ENCODE results near the gene PKD2L1. TPM values are rescaled to one million over a fixed set of nuclear protein-coding genes. Genes with fewer than 3 reads are reported as not detected.

Gene PKD2L1
- total and polyA plus RNA-seq, 9 of the 15 experiments (the other 6 are each of a cell fraction or from before 2014, with no cell fraction given), result not detected

DNA sequence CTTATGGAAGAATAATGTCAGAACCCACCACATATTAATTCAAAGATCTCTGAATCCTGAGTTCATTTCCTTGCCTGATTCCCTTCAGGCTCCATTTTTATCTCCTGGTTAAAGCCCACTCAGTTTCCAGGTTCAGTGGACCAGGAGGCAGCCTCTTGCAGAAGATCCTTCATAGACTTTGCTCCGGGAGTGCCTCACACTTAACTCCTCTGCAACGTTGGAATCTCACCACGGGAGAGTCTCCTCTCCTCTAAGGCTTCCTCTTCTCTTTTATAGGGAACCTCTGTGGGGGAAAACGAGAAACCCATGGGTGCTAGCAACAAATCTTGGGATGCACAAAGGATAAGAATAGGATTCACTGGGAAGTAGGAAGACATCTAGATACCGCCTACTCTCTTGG lies 41.8 kb downstream of the PKD2L1 start:
- FAIRE-seq, result no peak
- peaks cover 15 to 17% of the 10 kb centered on the region in 2 experiments; a peak in 4 of 5 replicates for H3K4me1 ChIP-seq (replicated peaks in 1 of 2; ENCODE audit: control insufficient read depth in 2 of 2, insufficient read depth in 2 of 2, low read length in 2 of 2)
- H3K4me2 ChIP-seq (ENCODE audit: insufficient read depth, low read length), result no peak overlapping the region
- intact Hi-C loops (cut with micrococcal nuclease), result no loop called here
- ChIA-PET CTCF (ENCODE audit: low intra/inter-chr PET ratio) (no interaction called here), POLR2A (interaction anchor here (0.9 kb wide), 1 partner anchor 14 kb away, joined by 3 read pairs; no protein-coding TSS in a partner anchor)
- no peaks in the 10 kb centered on the region for H4K20me1 ChIP-seq (replicated peaks; ENCODE audit: control insufficient read depth, insufficient read depth, low read length)
- H3K9ac ChIP-seq (ENCODE audit: insufficient read depth in 1 of 2, low read depth in 2 of 2, low read length in 2 of 2), result no peak overlapping the region
- no peak overlapping the region for H3K27ac ChIP-seq (ENCODE audit: extremely low read depth, low read depth, low read length)
- no peaks in the 10 kb centered on the region; a peak in 1 of 5 replicates for H3K27me3 ChIP-seq (ENCODE audit: control insufficient read depth in 2 of 2, insufficient read depth in 2 of 2, low read length in 2 of 2)
- H3K36me3 ChIP-seq (ENCODE audit: control insufficient read depth, insufficient read depth, low read length), result peaks cover 2% of the 10 kb centered on the region; the same call in 1 of the 3 replicates
- H3K9me1 ChIP-seq (ENCODE audit: control insufficient read depth, insufficient read depth, low read length), result no peaks in the 10 kb centered on the region
- H3K79me2 ChIP-seq (ENCODE audit: control insufficient read depth, insufficient read depth, low read length), result peaks cover 27% of the 10 kb centered on the region
- H3K4me3 ChIP-seq, result no peak overlapping the region
- 61% methylated on average over 5 of the region's 5 CpGs for WGBS (ENCODE audit: insufficient coverage, low coverage, missing lambda C conversion rate)
- no peaks in the 10 kb centered on the region for H3K9me3 ChIP-seq (replicated peaks; ENCODE audit: control insufficient read depth, insufficient read depth, low read depth, low read length)
- no peak for ATAC-seq
- no TSS peak for BruUV-seq (replicated peaks)
- in situ Hi-C loops (cut with MboI), result no loop called here
- H2AFZ ChIP-seq (ENCODE audit: low read depth, low read length), result no peak overlapping the region
- no peak for DNase-seq (ENCODE audit: extremely low read depth in 1 of 4, low spot score in 3 of 4)
- TF ChIP-seq MAFF (IDR thresholded peaks at IDR 0.05; ENCODE audit: low read length), result no peak
- TF ChIP-seq ZC3H4 (CRISPR knock-in tag; IDR thresholded peaks at IDR 0.05; ENCODE audit: borderline replicate concordance), result no peak
- TF ChIP-seq TBP (optimal IDR thresholded peaks at IDR 0.05; ENCODE audit: low read depth, low read length), result no peak
- no peak for TF ChIP-seq SIRT6 (IDR thresholded peaks at IDR 0.05; ENCODE audit: low read depth, low read length)
- no peak for TF ChIP-seq ETV6 (IDR thresholded peaks at IDR 0.05; ENCODE audit: borderline replicate concordance in 1 of 2, low read depth in 2 of 2, low read length in 1 of 2)
- no peak for TF ChIP-seq ETV6 (CRISPR knock-in tag; IDR thresholded peaks at IDR 0.05; ENCODE audit: borderline replicate concordance)
- TF ChIP-seq ZNF41 (CRISPR knock-in tag; conservative IDR thresholded peaks at IDR 0.05), result no peak
- TF ChIP-seq, protein P1, sequence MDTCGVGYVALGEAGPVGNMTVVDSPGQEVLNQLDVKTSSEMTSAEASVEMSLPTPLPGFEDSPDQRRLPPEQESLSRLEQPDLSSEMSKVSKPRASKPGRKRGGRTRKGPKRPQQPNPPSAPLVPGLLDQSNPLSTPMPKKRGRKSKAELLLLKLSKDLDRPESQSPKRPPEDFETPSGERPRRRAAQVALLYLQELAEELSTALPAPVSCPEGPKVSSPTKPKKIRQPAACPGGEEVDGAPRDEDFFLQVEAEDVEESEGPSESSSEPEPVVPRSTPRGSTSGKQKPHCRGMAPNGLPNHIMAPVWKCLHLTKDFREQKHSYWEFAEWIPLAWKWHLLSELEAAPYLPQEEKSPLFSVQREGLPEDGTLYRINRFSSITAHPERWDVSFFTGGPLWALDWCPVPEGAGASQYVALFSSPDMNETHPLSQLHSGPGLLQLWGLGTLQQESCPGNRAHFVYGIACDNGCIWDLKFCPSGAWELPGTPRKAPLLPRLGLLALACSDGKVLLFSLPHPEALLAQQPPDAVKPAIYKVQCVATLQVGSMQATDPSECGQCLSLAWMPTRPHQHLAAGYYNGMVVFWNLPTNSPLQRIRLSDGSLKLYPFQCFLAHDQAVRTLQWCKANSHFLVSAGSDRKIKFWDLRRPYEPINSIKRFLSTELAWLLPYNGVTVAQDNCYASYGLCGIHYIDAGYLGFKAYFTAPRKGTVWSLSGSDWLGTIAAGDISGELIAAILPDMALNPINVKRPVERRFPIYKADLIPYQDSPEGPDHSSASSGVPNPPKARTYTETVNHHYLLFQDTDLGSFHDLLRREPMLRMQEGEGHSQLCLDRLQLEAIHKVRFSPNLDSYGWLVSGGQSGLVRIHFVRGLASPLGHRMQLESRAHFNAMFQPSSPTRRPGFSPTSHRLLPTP (IDR thresholded peaks at IDR 0.05; ENCODE audit: borderline replicate concordance, extremely low read depth, insufficient read length), result no peak
- TF ChIP-seq, protein P2, sequence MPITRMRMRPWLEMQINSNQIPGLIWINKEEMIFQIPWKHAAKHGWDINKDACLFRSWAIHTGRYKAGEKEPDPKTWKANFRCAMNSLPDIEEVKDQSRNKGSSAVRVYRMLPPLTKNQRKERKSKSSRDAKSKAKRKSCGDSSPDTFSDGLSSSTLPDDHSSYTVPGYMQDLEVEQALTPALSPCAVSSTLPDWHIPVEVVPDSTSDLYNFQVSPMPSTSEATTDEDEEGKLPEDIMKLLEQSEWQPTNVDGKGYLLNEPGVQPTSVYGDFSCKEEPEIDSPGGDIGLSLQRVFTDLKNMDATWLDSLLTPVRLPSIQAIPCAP (CRISPR knock-in tag; IDR thresholded peaks at IDR 0.05; ENCODE audit: borderline replicate concordance), result no peak
- no peak for TF ChIP-seq ZNF551 (CRISPR knock-in tag; IDR thresholded peaks at IDR 0.05)
- no peak for TF ChIP-seq TAF1 (IDR thresholded peaks at IDR 0.05; ENCODE audit: control insufficient read depth, extremely low read depth, insufficient read depth, low read length, severe bottlenecking)
